ENCODE results near the gene PWWP2B.

PWWP2B gene

GRCh38 chr10:132394936-132395703 lies 1.9 kb upstream of the PWWP2B start:
- DNase-seq (ENCODE audit: low read depth): no peak

GRCh38 chr10:132395704-132396493 lies 1.1 kb upstream of the PWWP2B start:
- no peak for DNase-seq (ENCODE audit: low read depth)

- peak; percentile 51 for DNase-seq (ENCODE audit: low read depth)
Observed at GRCh38 chr10:132396494-132397035, 435 bp upstream of the PWWP2B start.

- DNase-seq (ENCODE audit: low read depth): no peak
Observed at GRCh38 chr10:132397671-132398565, 918 bp downstream of the PWWP2B start.

- DNase-seq (ENCODE audit: low read depth): no peak
Observed at GRCh38 chr10:132398566-132398991, 1.6 kb downstream of the PWWP2B start.

- DNase-seq (ENCODE audit: low read depth): no peak
Observed at GRCh38 chr10:132399117-132400035, 2.4 kb downstream of the PWWP2B start.

- no peak for DNase-seq (ENCODE audit: low read depth)
Observed at GRCh38 chr10:132400041-132400546, 3.1 kb downstream of the PWWP2B start.

GRCh38 chr10:132400547-132401151 lies 3.6 kb downstream of the PWWP2B start:
- DNase-seq (ENCODE audit: low read depth): no peak

GRCh38 chr10:132401401-132402118 lies 4.6 kb downstream of the PWWP2B start:
- DNase-seq (ENCODE audit: low read depth): no peak

GRCh38 chr10:132402781-132403241 lies 5.8 kb downstream of the PWWP2B start:
- no peak for DNase-seq (ENCODE audit: low read depth)

GRCh38 chr10:132403511-132404168 lies 6.6 kb downstream of the PWWP2B start:
- DNase-seq (ENCODE audit: low read depth): no peak

GRCh38 chr10:132404169-132404880 lies 7.3 kb downstream of the PWWP2B start:
- no peak for DNase-seq (ENCODE audit: low read depth)

GRCh38 chr10:132404911-132405462 lies 8.0 kb downstream of the PWWP2B start:
- DNase-seq (ENCODE audit: low read depth): no peak

GRCh38 chr10:132405463-132405991 lies 8.5 kb downstream of the PWWP2B start:
- DNase-seq (ENCODE audit: low read depth): no peak

- no peak for DNase-seq (ENCODE audit: low read depth)
Observed at GRCh38 chr10:132406181-132406580, 9.2 kb downstream of the PWWP2B start.

- DNase-seq (ENCODE audit: low read depth): no peak
Observed at GRCh38 chr10:132406750-132407149, 9.8 kb downstream of the PWWP2B start.

GRCh38 chr10:132407243-132407746 lies 10.3 kb downstream of the PWWP2B start:
- no peak for DNase-seq (ENCODE audit: low read depth)
